Upper lobe of left lung (tissue), 6 donors: ENCODE measurements around the gene PFKL. TPM values are rescaled to one million over a fixed set of nuclear protein-coding genes. Genes with fewer than 3 reads are reported as not detected.

Experiments used
- ATAC-seq, 2 donors: fragments of 200-7000 bp; cut with Tn5 transposase; one replicate each; pipeline ENCODE4 v1.9.1; 2022; ENCODE audit warnings: mild to moderate bottlenecking in 2 of 2, moderate library complexity in 2 of 2; ENCODE audit not compliant: low FRiP score in 2 of 2
- DNase-seq, 2 donors: peaks; one replicate each; pipeline ENCODE4 v3.0.0-alpha.2; 2019 to 2020
- H3K27ac ChIP-seq, 4 donors: fragments of 200-600 bp; sonication (generic); one replicate each; pipeline ENCODE4 v1.5.1; 2016 to 2019
- H3K27me3 ChIP-seq, 4 donors: fragments of 200-600 bp; sonication (generic); one replicate each; pipeline ENCODE4 v1.5.1; 2017 to 2019
- H3K36me3 ChIP-seq, 4 donors: fragments of 200-600 bp; sonication (generic); one replicate each; pipeline ENCODE4 v1.5.1; 2016 to 2019
- H3K4me1 ChIP-seq, 4 donors: fragments of 200-600 bp; sonication (generic); one replicate each; pipeline ENCODE4 v1.5.1; 2018 to 2019
- H3K4me3 ChIP-seq, 4 donors: fragments of 200-600 bp; sonication (generic); one replicate each; pipeline ENCODE4 v1.5.1; 2017 to 2019; ENCODE audit warnings: mild to moderate bottlenecking in 2 of 4, moderate library complexity in 1 of 4
- H3K9me3 ChIP-seq, 4 donors: fragments of 200-600 bp; sonication (generic); one replicate each; pipeline ENCODE4 v1.5.1; 2018 to 2019
- CTCF ChIP-seq, 6 experiments: fragments of 450-650 bp in 4 of 6; fragments of 200-600 bp in 2 of 6; sonication (generic) in 2 of 6; IDR thresholded peaks; one replicate each; pipeline ENCODE4 v1.5.1; 2016 to 2019; ENCODE audit warnings: antibody characterized with exemption in 6 of 6
- EP300 ChIP-seq, 4 donors: sonication (generic); formaldehyde crosslinking; IDR thresholded peaks; one replicate each; pipeline ENCODE4 v1.5.1; 2017; ENCODE audit warnings: antibody characterized with exemption in 4 of 4, control low read depth in 2 of 4
- POLR2A ChIP-seq, 4 donors: fragments of 450-650 bp; IDR thresholded peaks; one replicate each; pipeline ENCODE4 v1.5.1; 2016 to 2017; ENCODE audit warnings: antibody characterized with exemption in 4 of 4, mild to moderate bottlenecking in 2 of 4
- POLR2AphosphoS5 ChIP-seq, 2 donors: sonication (generic); formaldehyde crosslinking; IDR thresholded peaks; one replicate each; pipeline ENCODE4 v1.5.1; 2017; ENCODE audit warnings: antibody characterized with exemption in 2 of 2
- WGBS, 2 donors: methylation state at CpG; one replicate each; pipeline ENCODE4 v1.1.5; 2017 to 2018; 5-methylcytosine and 5-hydroxymethylcytosine counted together
- total RNA-seq, 6 donors: library from RNA; depleted of rRNA in 4 of 6; stranded (reverse); fragments of >200 nt in 4 of 6; gene quantifications; one replicate each; pipeline versions ENCODE4 v1.1.0 to v1.2.1, GENCODE V29; 2016 to 2021
- donor health status: DM: no; HTN: no; CAD: no; lungs with moderate emphysema.
- donor health status: DM: no; HTN: yes; CAD: no; lungs with severe emphysema.

Gene PFKL
- total RNA-seq, 6 donors from 2014 or later: 69.8 to 157 (median 135) TPM

DNA sequence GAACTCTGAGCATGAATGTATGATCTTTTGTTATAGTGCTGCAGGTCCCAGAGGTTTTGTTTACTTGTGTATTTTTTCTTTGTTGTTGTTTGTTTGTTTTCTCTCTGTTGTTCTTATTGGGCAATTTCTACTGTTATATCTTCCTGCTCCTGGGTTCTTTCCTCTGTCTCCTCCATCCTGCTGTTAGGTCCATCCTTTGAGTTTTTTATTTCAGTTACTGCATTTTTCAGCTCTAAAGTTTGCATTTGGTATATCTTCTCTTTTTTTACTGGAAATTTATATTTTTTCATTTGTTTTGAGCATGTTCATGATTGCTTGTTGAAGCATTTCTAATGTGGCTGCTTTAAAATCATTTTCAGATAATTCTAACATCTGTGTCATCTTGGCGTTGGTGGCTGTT is 63.4 kb downstream of the PFKL start:
- no peak for TF ChIP-seq POLR2AphosphoS5 (IDR thresholded peaks at IDR 0.05)
- no peak for TF ChIP-seq POLR2A (IDR thresholded peaks at IDR 0.05)
- no peak for TF ChIP-seq EP300 (IDR thresholded peaks at IDR 0.05)
- TF ChIP-seq CTCF (IDR thresholded peaks at IDR 0.05): no peak
- Histone ChIP-seq H3K9me3 (peaks cover 0 to 5% (median 0%) of the 10 kb centered on the region in 4 donors), H3K4me1 (no peaks in the 10 kb centered on the region), H3K27me3 (no peaks in the 10 kb centered on the region), H3K36me3 (no peaks in the 10 kb centered on the region), H3K27ac (no peak overlapping the region), H3K4me3 (no peak overlapping the region)
- WGBS, 2 donors: 93 to 100% methylated on average over 1 of the region's 1 CpG
- no peak for ATAC-seq
- no peak for DNase-seq

- Histone ChIP-seq H3K9me3 (peaks cover 0 to 5% (median 0%) of the 10 kb centered on the region in 4 donors), H3K27ac (no peak overlapping the region), H3K4me3 (no peak overlapping the region), H3K27me3 (peaks cover 0 to 4% (median 0%) of the 10 kb centered on the region in 4 donors), H3K36me3 (no peaks in the 10 kb centered on the region), H3K4me1 (no peaks in the 10 kb centered on the region)
- no peak for TF ChIP-seq CTCF (IDR thresholded peaks at IDR 0.05)
- no peak for TF ChIP-seq EP300 (IDR thresholded peaks at IDR 0.05)
- no peak for TF ChIP-seq POLR2AphosphoS5 (IDR thresholded peaks at IDR 0.05)
- no peak for TF ChIP-seq POLR2A (IDR thresholded peaks at IDR 0.05)
- no peak for DNase-seq
- 83 to 84% methylated on average over 20 to 22 of the region's 22 CpGs for WGBS, 2 donors
- no peak for ATAC-seq
These were observed 64.5 kb downstream of the PFKL start for GRCh38 chr21:44364151-44365053.

DNA sequence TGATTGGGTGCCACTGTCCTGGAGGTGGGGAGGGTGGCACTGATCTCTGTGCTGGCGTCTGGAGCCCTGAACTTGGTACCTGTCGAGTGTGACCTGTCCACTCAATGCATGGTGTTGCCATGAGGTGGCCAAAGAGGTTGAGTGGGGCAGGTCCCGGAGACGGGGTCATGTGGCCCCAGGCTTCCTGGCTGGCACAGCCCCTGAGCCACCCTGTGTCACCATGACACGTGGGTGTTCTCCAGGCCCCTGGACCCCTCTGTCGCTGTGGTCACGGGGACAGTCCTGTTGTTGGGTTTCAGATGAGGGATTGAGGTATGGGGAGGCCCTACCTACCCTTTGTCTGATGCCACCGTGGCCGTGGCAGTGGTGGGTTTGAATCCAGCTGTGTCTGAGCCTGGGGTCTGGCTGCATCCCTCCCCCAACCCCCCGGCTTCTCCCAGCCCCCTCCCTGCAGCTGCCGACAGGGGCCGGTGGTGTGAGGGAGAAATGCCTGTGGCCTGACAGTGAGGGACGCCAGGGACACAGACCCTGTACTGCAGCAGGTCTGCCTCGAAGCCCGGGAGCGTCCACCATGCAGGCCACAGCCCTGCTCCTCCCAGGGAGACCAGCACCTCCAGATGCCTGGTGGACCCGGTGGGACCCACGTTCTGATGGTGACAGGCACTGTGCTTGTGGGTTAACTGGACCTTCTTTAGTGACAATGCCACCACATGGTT is 65.6 kb downstream of the PFKL start:
- no peak for TF ChIP-seq CTCF (IDR thresholded peaks at IDR 0.05)
- no peak for TF ChIP-seq POLR2AphosphoS5 (IDR thresholded peaks at IDR 0.05)
- TF ChIP-seq EP300 (IDR thresholded peaks at IDR 0.05): no peak
- no peak for TF ChIP-seq POLR2A (IDR thresholded peaks at IDR 0.05)
- WGBS, 2 donors: 86 to 87% methylated on average over 5 to 17 of the region's 18 CpGs
- peak in 1 of 2 donors; percentile 43 for DNase-seq

GRCh38 chr21:44365967-44366585 is 66.2 kb downstream of the PFKL start:
- Histone ChIP-seq H3K9me3 (peaks cover 0 to 5% (median 0%) of the 10 kb centered on the region in 4 donors), H3K27me3 (peaks cover 0 to 4% (median 0%) of the 10 kb centered on the region in 4 donors), H3K36me3 (no peaks in the 10 kb centered on the region), H3K4me3 (no peak overlapping the region), H3K27ac (no peak overlapping the region), H3K4me1 (peaks cover 0 to 9% (median 5%) of the 10 kb centered on the region in 4 donors)
- TF ChIP-seq CTCF (IDR thresholded peaks at IDR 0.05) (no peak), POLR2A (IDR thresholded peaks at IDR 0.05) (no peak), EP300 (IDR thresholded peaks at IDR 0.05) (no peak), POLR2AphosphoS5 (IDR thresholded peaks at IDR 0.05) (no peak)
- DNase-seq: no peak
- 88 to 93% methylated on average over 22 of the region's 22 CpGs for WGBS, 2 donors
- no peak for ATAC-seq

More for the DNA sequence above, 65.6 kb downstream of the PFKL start:
- H3K4me3 ChIP-seq: no peak overlapping the region
- no peak for ATAC-seq
- peaks cover 0 to 7% (median 5%) of the 10 kb centered on the region in 4 donors for H3K4me1 ChIP-seq
- no peak overlapping the region for H3K27ac ChIP-seq
- peaks cover 0 to 4% (median 0%) of the 10 kb centered on the region in 4 donors for H3K27me3 ChIP-seq
- no peaks in the 10 kb centered on the region for H3K36me3 ChIP-seq
- peaks cover 0 to 5% (median 0%) of the 10 kb centered on the region in 4 donors for H3K9me3 ChIP-seq
